Renal cortical epithelial cell (primary cell): Measurements from ENCODE around the gene ZNF555. TPM values are rescaled to one million over a fixed set of nuclear protein-coding genes. Genes with fewer than 3 reads are reported as not detected.

Experiments used
- DNase-seq: peaks from one replicate; pipeline ENCODE4 v3.0.0-alpha.2; 2011; ENCODE audit warnings: low read depth
- total RNA-seq: library from RNA; depleted of rRNA; stranded (reverse); fragments of >200 nt; gene quantifications from 2 replicates; pipeline ENCODE4 v1.2.3, GENCODE V29; 2014

ZNF555 gene
- total RNA-seq, 1 donor from 2014 or later = 18.3 TPM

GRCh38 chr19:2824129-2824528, 17.1 kb upstream of the ZNF555 start:
- no peak for DNase-seq

- DNase-seq = no peak
Measured at GRCh38 chr19:2827022-2827421, 14.3 kb upstream of the ZNF555 start.

GRCh38 chr19:2827840-2828489, 13.3 kb upstream of the ZNF555 start:
- DNase-seq = no peak

- DNase-seq = no peak
Measured at GRCh38 chr19:2834294-2834871, 6.9 kb upstream of the ZNF555 start.

- no peak for DNase-seq
Measured at GRCh38 chr19:2837430-2837829, 3.8 kb upstream of the ZNF555 start.

- DNase-seq = no peak
Measured at GRCh38 chr19:2841855-2842574, 740 bp downstream of the ZNF555 start.

GRCh38 chr19:2845107-2845506, 3.8 kb downstream of the ZNF555 start:
- no peak for DNase-seq

- DNase-seq = no peak
Measured at GRCh38 chr19:2846180-2846894, 5.1 kb downstream of the ZNF555 start.

GRCh38 chr19:2847507-2847906, 6.2 kb downstream of the ZNF555 start:
- no peak for DNase-seq

GRCh38 chr19:2848616-2849015, 7.3 kb downstream of the ZNF555 start:
- no peak for DNase-seq

- no peak for DNase-seq
Measured at GRCh38 chr19:2850256-2850925, 9.1 kb downstream of the ZNF555 start.

GRCh38 chr19:2852598-2852997, 11.3 kb downstream of the ZNF555 start:
- no peak for DNase-seq

- DNase-seq = no peak
Measured at GRCh38 chr19:2853015-2853606, 11.8 kb downstream of the ZNF555 start.

GRCh38 chr19:2854849-2855248, 13.6 kb downstream of the ZNF555 start:
- no peak for DNase-seq

- DNase-seq = no peak
Measured at GRCh38 chr19:2856457-2857050, 15.3 kb downstream of the ZNF555 start.

- DNase-seq = no peak
Measured at GRCh38 chr19:2858864-2859263, 17.6 kb downstream of the ZNF555 start.

GRCh38 chr19:2863816-2864215, 22.5 kb downstream of the ZNF555 start:
- DNase-seq = no peak

GRCh38 chr19:2865334-2866100, 24.2 kb downstream of the ZNF555 start:
- no peak for DNase-seq

GRCh38 chr19:2866495-2867024, 25.3 kb downstream of the ZNF555 start:
- no peak for DNase-seq
